PC-9 (cell line): ENCODE results near the gene GPAM.

ENCODE experiments used
- CTCF ChIP-seq: fragments of 200-600 bp; sonication (generic); conservative IDR thresholded peaks from 2 replicates; pipeline ENCODE4 v1.6.1; 2017; ENCODE audit warnings: mixed run types, antibody characterized with exemption, mild to moderate bottlenecking, moderate library complexity
- EZH2 ChIP-seq: fragments of 200-600 bp; sonication (generic); IDR thresholded peaks from 2 replicates; pipeline ENCODE4 v1.8.0; 2017; ENCODE audit warnings: antibody characterized with exemption, low read depth

- TF ChIP-seq CTCF (no peak), EZH2 (no peak)
These were observed 32.0 kb downstream of the GPAM start for GRCh38 chr10:112151524-112152039.
